GM06990 (cell line): Measurements from ENCODE around the gene TWIST2.

Source experiments
- DNase-seq: peaks from one replicate; pipeline ENCODE4 v3.0.0-alpha.2; 2011; ENCODE audit not compliant: insufficient read length; ENCODE audit errors: extremely low read depth
- H3K27me3 ChIP-seq: replicated peaks from 2 replicates; pipeline ENCODE4 v1.6.0; 2011; ENCODE audit warnings: low read length; ENCODE audit not compliant: control insufficient read depth, insufficient read depth
- H3K36me3 ChIP-seq: 2 replicates; pipeline ENCODE4 v1.5.1; 2011; ENCODE audit warnings: low read length; ENCODE audit not compliant: control insufficient read depth, insufficient read depth
- H3K4me3 ChIP-seq: replicated peaks from 2 replicates; pipeline ENCODE4 v1.5.1; 2011; ENCODE audit warnings: low read depth, mild to moderate bottlenecking, control low read depth, low read length
- CTCF ChIP-seq: IDR thresholded peaks from 2 replicates; pipeline ENCODE4 v1.5.1; 2011; ENCODE audit warnings: low read length, control low read depth, mild to moderate bottlenecking, inconsistent platforms; ENCODE audit not compliant: insufficient read depth, poor library complexity, severe bottlenecking

Gene TWIST2

GRCh38 chr2:238915196-238915595 is 67.3 kb downstream of the TWIST2 start:
- Histone ChIP-seq H3K36me3 (no peaks in the 10 kb centered on the region), H3K27me3 (no peaks in the 10 kb centered on the region), H3K4me3 (no peak overlapping the region)
- TF ChIP-seq CTCF: no peak
- DNase-seq: no peak

- no peak overlapping the region for H3K4me3 ChIP-seq
These were observed 67.7 kb downstream of the TWIST2 start for GRCh38 chr2:238915596-238915995.

GRCh38 chr2:238916176-238916874 is 68.4 kb downstream of the TWIST2 start:
- TF ChIP-seq CTCF: no peak
- DNase-seq: no peak
- H3K4me3 ChIP-seq: no peak overlapping the region
- H3K27me3 ChIP-seq: no peaks in the 10 kb centered on the region
- no peaks in the 10 kb centered on the region for H3K36me3 ChIP-seq

More at GRCh38 chr2:238915596-238915995, 67.7 kb downstream of the TWIST2 start:
- H3K36me3 ChIP-seq: no peaks in the 10 kb centered on the region
- DNase-seq: no peak
- no peaks in the 10 kb centered on the region for H3K27me3 ChIP-seq
- TF ChIP-seq CTCF: no peak

- no peak for TF ChIP-seq CTCF
- no peaks in the 10 kb centered on the region for H3K36me3 ChIP-seq
- DNase-seq: no peak
- no peaks in the 10 kb centered on the region for H3K27me3 ChIP-seq
- no peak overlapping the region for H3K4me3 ChIP-seq
These were observed 69.1 kb downstream of the TWIST2 start for GRCh38 chr2:238916875-238917590.

- H3K27me3 ChIP-seq: no peaks in the 10 kb centered on the region
- H3K36me3 ChIP-seq: no peaks in the 10 kb centered on the region
- H3K4me3 ChIP-seq: no peak overlapping the region
- TF ChIP-seq CTCF: no peak
- no peak for DNase-seq
These were observed 71.4 kb downstream of the TWIST2 start for GRCh38 chr2:238919307-238919706.
